ENCODE results near the gene PTPRG.

PTPRG gene

DNA sequence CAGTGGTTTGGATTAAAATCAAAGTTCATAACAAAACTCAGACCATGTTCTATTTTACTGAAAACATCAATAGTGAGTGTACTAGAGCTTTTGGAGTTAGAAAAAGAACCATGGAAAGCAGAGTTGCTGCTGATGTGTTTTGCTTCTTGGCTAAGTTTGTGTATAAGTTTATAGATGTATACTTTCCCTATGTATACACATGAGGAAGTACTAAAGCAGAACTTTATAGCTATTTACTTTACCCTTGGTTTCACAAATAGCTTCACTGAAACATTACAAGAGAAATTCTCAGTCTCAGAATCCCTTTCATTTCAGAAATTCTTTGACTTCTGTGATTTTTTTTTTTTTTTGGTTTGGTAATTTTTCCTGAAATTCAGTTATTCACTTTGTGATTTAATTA lies 229.0 kb downstream of the PTPRG start:
- DNase-seq (ENCODE audit: low read depth in 1 of 2, low spot score in 1 of 2) = no peak
- TF ChIP-seq JUND (IDR thresholded peaks at IDR 0.05; ENCODE audit: low read depth) = no peak
- in situ Hi-C loops (cut with HindIII; ENCODE audit: low pct_unique_long_range_greater_than_20kb, low sequenced_read_pairs) = no loop called here

DNA sequence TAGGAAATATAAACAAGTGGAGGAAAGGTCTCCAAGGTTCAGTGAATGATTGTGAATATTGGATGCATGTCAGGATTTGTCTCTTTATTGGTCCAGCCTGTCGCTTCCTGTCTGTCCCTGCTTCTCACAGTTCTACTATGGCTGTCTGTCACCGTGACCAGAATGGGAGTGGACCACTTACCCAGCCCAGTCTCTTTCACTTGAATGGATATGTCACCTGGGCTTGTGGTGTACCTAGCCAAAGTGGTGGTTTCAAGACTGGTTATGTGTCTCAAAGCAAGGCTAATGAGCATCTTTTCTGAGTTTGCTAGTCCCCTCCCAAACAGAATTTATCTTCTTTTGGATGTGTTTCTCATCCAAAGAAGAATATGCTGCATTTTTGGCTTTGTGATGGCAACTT lies 231.7 kb downstream of the PTPRG start:
- DNase-seq (ENCODE audit: low read depth in 1 of 2, low spot score in 1 of 2) = no peak
- no peak for TF ChIP-seq JUND (IDR thresholded peaks at IDR 0.05; ENCODE audit: low read depth)
- in situ Hi-C loops (cut with HindIII; ENCODE audit: low pct_unique_long_range_greater_than_20kb, low sequenced_read_pairs) = no loop called here

DNA sequence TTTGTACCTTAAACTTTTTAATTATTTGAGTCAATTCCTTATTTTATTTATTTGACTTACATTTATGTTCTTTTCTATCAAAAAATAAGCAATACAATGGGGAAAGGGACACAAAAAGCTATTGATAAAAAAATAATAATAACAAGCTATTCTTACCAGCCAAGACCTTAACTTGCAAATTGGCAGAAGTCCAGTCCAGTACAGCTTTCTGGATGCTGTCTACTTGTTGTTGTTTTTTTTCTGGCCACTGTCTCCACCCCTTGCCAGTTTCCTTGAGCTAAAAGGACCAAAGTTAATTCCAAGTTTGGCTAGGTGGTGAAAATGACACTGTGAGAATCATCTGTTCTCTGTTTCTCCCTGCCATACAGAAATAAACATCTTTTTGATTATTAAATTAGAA lies 232.2 kb downstream of the PTPRG start:
- TF ChIP-seq JUND (IDR thresholded peaks at IDR 0.05; ENCODE audit: low read depth) = no peak
- DNase-seq (ENCODE audit: low read depth in 1 of 2, low spot score in 1 of 2) = no peak
- in situ Hi-C loops (cut with HindIII; ENCODE audit: low pct_unique_long_range_greater_than_20kb, low sequenced_read_pairs) = no loop called here

DNA sequence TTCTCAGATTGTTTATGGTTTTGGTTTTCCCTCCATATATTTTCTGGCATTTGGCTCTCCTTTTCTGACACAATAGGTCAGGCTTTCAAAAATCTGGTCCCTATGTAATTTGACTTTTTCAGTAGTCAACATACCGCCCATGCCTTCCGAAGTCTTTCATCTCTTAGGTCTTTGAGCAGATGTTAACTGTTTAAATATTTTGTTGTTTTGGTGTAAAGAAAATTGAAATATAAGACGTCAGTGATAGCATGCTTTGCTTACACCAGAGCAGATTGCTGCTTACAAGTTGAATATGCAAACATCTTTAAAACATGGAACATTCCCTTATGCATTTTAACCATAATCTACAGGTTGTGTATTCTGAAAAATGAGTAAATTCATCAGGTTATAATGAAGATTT lies 233.0 kb downstream of the PTPRG start:
- no peak for DNase-seq (ENCODE audit: low read depth in 1 of 2, low spot score in 1 of 2)
- in situ Hi-C loops (cut with HindIII; ENCODE audit: low pct_unique_long_range_greater_than_20kb, low sequenced_read_pairs) = no loop called here
- no peak for TF ChIP-seq JUND (IDR thresholded peaks at IDR 0.05; ENCODE audit: low read depth)

DNA sequence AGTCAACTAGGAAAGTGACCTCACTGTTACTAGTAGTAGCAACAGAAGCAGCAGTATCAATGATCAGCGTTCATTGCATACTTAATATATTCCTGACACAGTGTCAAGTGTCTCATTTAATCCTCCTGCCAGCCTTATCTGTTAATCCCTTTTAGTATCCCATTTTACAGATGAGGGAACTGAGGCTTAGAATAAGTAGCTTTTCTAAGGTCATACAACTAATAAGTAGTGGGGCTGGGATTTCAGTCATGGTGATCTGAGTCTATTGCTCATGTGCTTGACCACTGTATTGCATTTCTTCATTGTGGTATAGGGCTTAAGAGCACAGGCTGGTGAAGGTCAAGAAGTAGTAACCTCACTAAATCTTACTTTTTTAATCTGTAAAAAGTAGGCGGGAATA lies 233.6 kb downstream of the PTPRG start:
- TF ChIP-seq JUND (IDR thresholded peaks at IDR 0.05; ENCODE audit: low read depth) = no peak
- no peak for DNase-seq (ENCODE audit: low read depth in 1 of 2, low spot score in 1 of 2)

DNA sequence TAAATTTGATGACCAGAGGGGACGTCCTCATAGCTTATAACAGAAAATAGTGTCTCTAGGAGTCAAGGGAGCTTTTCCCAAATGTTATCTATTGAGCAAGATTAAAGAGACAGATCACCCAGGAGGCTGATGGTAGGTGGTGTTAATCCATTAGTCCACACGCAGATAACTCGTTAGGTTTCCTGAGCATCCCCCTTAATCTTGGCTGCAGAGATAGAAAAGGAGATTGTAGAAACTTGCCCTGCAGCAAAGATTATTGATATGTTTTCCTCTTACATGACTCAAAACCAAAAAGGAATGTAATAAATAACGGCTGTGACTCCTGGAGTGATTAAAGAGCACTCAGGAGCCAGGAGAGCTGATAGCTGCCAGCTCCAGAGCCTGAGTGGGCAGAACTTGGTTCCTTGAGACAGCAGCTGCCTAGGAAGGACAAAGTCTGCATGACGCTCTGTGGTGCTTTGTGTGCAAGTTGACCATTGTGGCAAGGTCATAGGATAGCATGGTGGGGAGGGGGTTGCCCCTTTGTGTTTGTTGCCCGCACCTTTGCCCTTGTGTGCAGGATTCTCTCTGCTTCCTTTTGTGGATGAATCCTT lies 234.8 kb downstream of the PTPRG start:
- no peak for TF ChIP-seq JUND (IDR thresholded peaks at IDR 0.05; ENCODE audit: low read depth)
- in situ Hi-C loops (cut with HindIII; ENCODE audit: low pct_unique_long_range_greater_than_20kb, low sequenced_read_pairs) = no loop called here
- DNase-seq (ENCODE audit: low read depth in 1 of 2, low spot score in 1 of 2) = no peak

More for the DNA sequence above, 233.6 kb downstream of the PTPRG start:
- in situ Hi-C loops (cut with HindIII; ENCODE audit: low pct_unique_long_range_greater_than_20kb, low sequenced_read_pairs) = no loop called here

DNA sequence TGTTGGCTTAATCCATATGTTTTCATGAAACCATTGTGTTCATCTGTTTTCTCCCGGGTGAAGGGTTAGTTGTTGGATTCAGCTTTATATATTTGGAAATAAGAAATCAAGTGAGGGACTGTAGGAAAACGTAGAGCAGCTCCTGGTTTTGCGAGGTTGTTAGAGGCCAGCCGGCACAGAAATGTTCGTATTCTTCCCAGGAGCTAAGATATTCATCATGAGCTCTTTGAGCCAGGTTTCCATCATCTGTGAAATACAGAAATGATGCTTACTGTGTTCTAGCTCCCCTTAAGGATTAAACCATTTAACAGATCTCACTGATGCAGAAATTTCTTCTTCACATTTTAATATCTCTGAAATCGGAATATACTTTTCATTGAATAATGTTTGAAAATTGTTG lies 235.5 kb downstream of the PTPRG start:
- TF ChIP-seq JUND (IDR thresholded peaks at IDR 0.05; ENCODE audit: low read depth) = no peak
- no peak for DNase-seq (ENCODE audit: low read depth in 1 of 2, low spot score in 1 of 2)
- in situ Hi-C loops (cut with HindIII; ENCODE audit: low pct_unique_long_range_greater_than_20kb, low sequenced_read_pairs) = no loop called here

DNA sequence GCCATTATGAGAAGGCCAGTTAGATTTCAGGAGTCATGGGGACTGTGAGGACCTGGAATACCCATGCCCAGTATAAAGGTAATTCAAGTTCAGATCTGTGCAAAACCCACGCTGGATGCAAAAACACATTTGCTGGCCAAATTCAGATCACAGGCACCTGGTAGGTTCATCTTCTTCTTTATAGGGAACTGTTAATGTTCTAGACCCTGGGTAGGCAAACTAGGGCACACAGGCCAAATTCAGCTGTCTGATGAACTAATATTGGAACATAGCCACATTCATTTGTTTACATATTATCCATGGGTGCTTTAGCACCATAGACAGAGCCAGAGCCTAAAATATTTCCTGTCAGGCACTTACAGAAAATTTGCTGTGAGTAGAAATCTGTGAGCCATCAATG lies 241.4 kb downstream of the PTPRG start:
- DNase-seq (ENCODE audit: low read depth in 1 of 2, low spot score in 1 of 2) = no peak
- in situ Hi-C loops (cut with HindIII; ENCODE audit: low pct_unique_long_range_greater_than_20kb, low sequenced_read_pairs) = no loop called here

DNA sequence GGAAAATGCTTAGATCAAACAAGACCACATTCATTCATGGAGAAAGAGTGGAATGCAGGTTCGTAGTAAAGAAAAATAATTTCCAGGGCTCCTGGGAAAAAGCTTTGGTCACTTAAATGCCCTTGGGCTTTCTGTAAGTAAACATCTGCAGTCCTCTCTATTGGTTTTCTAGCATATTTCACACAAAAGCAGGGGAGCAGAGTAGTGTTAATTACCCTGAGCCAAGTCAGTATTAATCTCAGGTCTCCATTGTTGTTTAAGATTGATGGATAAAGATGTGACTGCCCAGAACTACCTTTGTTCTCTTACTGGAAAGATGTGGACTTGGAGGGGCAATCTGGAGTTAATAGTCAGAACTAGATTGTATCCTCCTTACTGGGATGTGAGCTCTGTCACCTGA lies 242.6 kb downstream of the PTPRG start:
- DNase-seq (ENCODE audit: low read depth in 1 of 2, low spot score in 1 of 2) = no peak
- no peak for TF ChIP-seq JUND (IDR thresholded peaks at IDR 0.05; ENCODE audit: low read depth)

More for the DNA sequence above, 241.4 kb downstream of the PTPRG start:
- no peak for TF ChIP-seq JUND (IDR thresholded peaks at IDR 0.05; ENCODE audit: low read depth)

DNA sequence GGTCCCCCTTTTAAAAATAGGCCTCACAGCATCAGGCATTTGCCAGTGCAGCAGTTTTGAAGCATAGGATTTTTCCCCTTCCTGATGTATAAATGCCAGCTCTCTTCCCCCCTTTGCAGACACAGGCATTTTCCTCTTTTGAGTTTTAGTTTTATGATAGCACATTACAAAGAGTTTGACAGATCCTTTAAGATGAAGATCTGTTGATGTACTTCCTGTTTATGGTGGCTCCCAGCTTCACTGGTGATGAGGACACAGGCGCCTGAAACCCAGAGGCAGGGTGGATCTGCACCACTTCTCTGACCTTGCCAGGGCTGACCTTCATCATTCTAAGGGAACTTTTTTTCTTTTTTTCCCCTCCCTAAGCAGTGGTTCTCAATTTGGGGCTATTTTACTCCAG lies 243.4 kb downstream of the PTPRG start:
- TF ChIP-seq JUND (IDR thresholded peaks at IDR 0.05; ENCODE audit: low read depth) = no peak
- in situ Hi-C loops (cut with HindIII; ENCODE audit: low pct_unique_long_range_greater_than_20kb, low sequenced_read_pairs) = no loop called here
- no peak for DNase-seq (ENCODE audit: low read depth in 1 of 2, low spot score in 1 of 2)

More for the DNA sequence above, 242.6 kb downstream of the PTPRG start:
- in situ Hi-C loops (cut with HindIII; ENCODE audit: low pct_unique_long_range_greater_than_20kb, low sequenced_read_pairs) = no loop called here

DNA sequence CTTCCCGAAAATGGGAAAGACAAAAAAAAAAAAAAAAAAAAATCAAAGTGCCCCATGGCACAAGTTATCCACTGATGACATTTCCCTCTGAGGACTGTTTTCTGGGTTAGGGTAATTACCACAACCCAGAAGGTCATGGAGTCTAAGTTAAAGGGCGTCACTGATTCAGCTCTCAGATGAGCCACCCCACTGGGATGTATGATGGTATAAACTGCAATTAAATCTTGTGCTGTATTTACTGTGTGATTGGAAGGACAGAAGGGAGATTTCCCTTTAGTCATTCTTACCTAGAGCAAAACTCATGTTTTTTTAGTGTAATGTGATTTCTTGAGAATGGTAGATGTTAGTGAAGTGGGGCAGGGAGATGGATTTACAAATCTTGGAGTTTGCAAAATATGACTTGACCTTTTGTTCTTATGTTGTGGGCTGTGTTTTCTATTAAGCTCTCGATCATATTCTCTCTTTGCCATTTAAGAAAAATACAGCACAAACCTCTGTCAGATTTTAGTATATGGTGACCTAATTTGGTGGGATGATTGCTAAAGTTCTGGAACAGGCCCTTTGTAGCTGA lies 244.2 kb downstream of the PTPRG start:
- in situ Hi-C loops (cut with HindIII; ENCODE audit: low pct_unique_long_range_greater_than_20kb, low sequenced_read_pairs) = no loop called here
- no peak for DNase-seq (ENCODE audit: low read depth in 1 of 2, low spot score in 1 of 2)

DNA sequence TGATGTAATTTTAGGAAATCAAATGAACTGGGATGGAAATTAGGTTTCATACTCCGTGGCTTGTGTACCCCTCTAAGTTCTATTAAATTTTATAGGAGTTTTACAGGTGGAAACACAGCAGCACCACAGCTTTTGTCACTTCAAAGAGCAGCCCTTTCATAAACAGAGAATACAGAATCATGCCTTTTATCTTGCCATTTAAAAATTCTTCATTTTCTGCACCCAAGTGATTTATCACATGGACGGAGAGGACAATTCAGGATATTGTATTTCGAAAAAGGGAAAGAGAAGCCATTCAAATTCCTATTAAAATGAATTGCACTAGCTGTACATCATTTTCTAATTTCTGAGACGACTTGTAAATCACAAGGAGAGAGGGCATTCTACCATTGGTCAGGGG lies 245.4 kb downstream of the PTPRG start:
- no peak for TF ChIP-seq JUND (IDR thresholded peaks at IDR 0.05; ENCODE audit: low read depth)
- no peak for DNase-seq (ENCODE audit: low read depth in 1 of 2, low spot score in 1 of 2)
- in situ Hi-C loops (cut with HindIII; ENCODE audit: low pct_unique_long_range_greater_than_20kb, low sequenced_read_pairs) = no loop called here

More for the DNA sequence above, 244.2 kb downstream of the PTPRG start:
- TF ChIP-seq JUND (IDR thresholded peaks at IDR 0.05; ENCODE audit: low read depth) = no peak

DNA sequence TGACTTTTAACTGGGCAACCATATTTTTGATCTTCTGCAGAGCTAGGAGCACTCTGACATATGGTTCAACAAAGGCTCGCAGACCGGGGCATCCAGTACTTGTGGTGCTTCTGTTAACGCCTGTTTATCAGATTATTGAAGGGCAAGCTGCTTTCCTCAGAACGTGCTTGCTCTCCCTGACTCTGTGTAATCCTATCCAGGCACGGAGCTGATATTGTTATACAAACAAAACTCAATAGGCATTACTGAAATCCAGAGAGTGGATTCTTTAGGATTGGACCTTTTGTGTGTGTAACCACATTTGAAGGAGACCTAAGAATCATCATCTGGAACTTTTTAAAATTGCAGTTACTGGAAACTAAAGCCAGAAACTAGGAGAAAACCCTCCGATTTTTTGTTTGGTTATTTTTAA lies 246.5 kb downstream of the PTPRG start:
- no peak for DNase-seq (ENCODE audit: low read depth in 1 of 2, low spot score in 1 of 2)
- TF ChIP-seq JUND (IDR thresholded peaks at IDR 0.05; ENCODE audit: low read depth) = no peak
- in situ Hi-C loops (cut with HindIII; ENCODE audit: low pct_unique_long_range_greater_than_20kb, low sequenced_read_pairs) = no loop called here

DNA sequence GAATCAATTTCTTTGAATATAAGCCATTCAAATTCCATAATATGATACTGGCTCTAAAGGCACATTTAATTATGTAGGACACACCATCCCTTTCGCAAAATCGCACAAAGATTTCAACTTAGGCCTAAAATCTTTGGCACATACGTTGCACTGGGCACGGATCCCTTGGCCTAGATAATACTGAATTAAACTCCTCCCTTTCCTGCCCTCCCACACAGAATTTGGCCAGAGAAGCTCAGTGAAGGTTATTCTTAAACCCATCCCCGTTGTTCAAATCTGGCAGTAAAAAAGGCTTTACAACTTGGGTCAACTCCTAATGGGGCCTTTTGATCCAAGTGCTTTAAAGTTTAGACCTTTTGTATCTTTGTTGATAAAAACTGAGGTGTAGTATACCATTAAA lies 247.2 kb downstream of the PTPRG start:
- in situ Hi-C loops (cut with HindIII; ENCODE audit: low pct_unique_long_range_greater_than_20kb, low sequenced_read_pairs) = no loop called here
- TF ChIP-seq JUND (IDR thresholded peaks at IDR 0.05; ENCODE audit: low read depth) = no peak
- no peak for DNase-seq (ENCODE audit: low read depth in 1 of 2, low spot score in 1 of 2)

Measured in T47D (cell line).